Astrocyte of the cerebellum (primary cell): Measurements from ENCODE around the gene VKORC1.

Experiments
- DNase-seq: peaks from one replicate; pipeline ENCODE4 v3.0.0-alpha.2; 2011; ENCODE audit warnings: low read depth
- H3K4me3 ChIP-seq: 2 replicates; pipeline ENCODE4 v1.5.1; 2011; ENCODE audit warnings: mild to moderate bottlenecking, low read depth, low read length, moderate library complexity
- CTCF ChIP-seq: IDR thresholded peaks from 2 replicates; pipeline ENCODE4 v1.5.1; 2012; ENCODE audit warnings: low read length, low read depth, moderate library complexity, mild to moderate bottlenecking; ENCODE audit errors: missing control alignments
- in situ Hi-C: cut with HindIII; loops from 2 replicates; pipeline ENCODE4 v1.10.0; 2017; ENCODE audit warnings: low sequenced_read_pairs

The VKORC1 gene

GRCh38 chr16:31110106-31111034 is 15.8 kb upstream of the VKORC1 start:
- TF ChIP-seq CTCF = no peak
- DNase-seq = no peak
- H3K4me3 ChIP-seq = no peak overlapping the region
- in situ Hi-C loops = no loop called here

GRCh38 chr16:31109622-31110021 is 15.0 kb upstream of the VKORC1 start:
- in situ Hi-C loops = no loop called here
- no peak for DNase-seq
- TF ChIP-seq CTCF = no peak
- H3K4me3 ChIP-seq = no peak overlapping the region

- in situ Hi-C loops = no loop called here
- H3K4me3 ChIP-seq = peak overlapping the region; percentile 98
- no peak for DNase-seq
These were observed 14.4 kb upstream of the VKORC1 start for GRCh38 chr16:31108794-31109558.

GRCh38 chr16:31108035-31108793 is 13.6 kb upstream of the VKORC1 start, which contains the start of gene BCKDK:
TSS of gene BCKDK (plus strand) at chr16:31108386. CDS start at chr16:31109224, 838 bp downstream.
- in situ Hi-C loops = no loop called here
- TF ChIP-seq CTCF = no peak
- peak within 1 kb of the TSS; percentile 98 for H3K4me3 ChIP-seq
- DNase-seq = no peak

More at GRCh38 chr16:31108794-31109558, 14.4 kb upstream of the VKORC1 start:
- no peak for TF ChIP-seq CTCF

GRCh38 chr16:31107465-31107867 is 12.9 kb upstream of the VKORC1 start:
- H3K4me3 ChIP-seq = peak overlapping the region; percentile 98
- in situ Hi-C loops = no loop called here
- TF ChIP-seq CTCF = no peak
- DNase-seq = no peak
